Prostate gland (tissue), 2 donors: ENCODE measurements around the gene ZBTB14. TPM values are rescaled to one million over a fixed set of nuclear protein-coding genes. Genes with fewer than 3 reads are reported as not detected.

ENCODE experiments used
- DNase-seq: peaks from one replicate; pipeline ENCODE4 v3.0.0-alpha.2; 2019; ENCODE audit warnings: low spot score
- H3K27ac ChIP-seq, 2 donors: fragments of 200-600 bp; sonication (generic); 2 replicates each; pipeline ENCODE4 v1.5.1; 2017 to 2019
- H3K27me3 ChIP-seq: fragments of 200-600 bp; sonication (generic); replicated peaks from 2 replicates; pipeline ENCODE4 v1.5.1; 2019; ENCODE audit not compliant: insufficient read depth
- H3K36me3 ChIP-seq, 2 donors: fragments of 200-600 bp; sonication (generic); 1 replicate in 1 of 2; 2 replicates in 1 of 2; pipeline versions ENCODE4 v1.5.1 to v1.8.1; 2017 to 2019
- H3K4me1 ChIP-seq: fragments of 200-600 bp; sonication (generic); replicated peaks from 2 replicates; pipeline ENCODE4 v1.5.1; 2019
- H3K4me3 ChIP-seq, 2 donors: fragments of 200-600 bp; sonication (generic); 2 replicates each; pipeline ENCODE4 v1.5.1; 2017 to 2019
- H3K9me3 ChIP-seq: fragments of 200-600 bp; sonication (generic); 2 replicates; pipeline ENCODE4 v1.5.1; 2017
- CTCF ChIP-seq, 4 experiments: fragments of 200-600 bp in 2 of 4; fragments of 450-650 bp in 2 of 4; sonication (generic) in 2 of 4; IDR thresholded peaks; 1 replicate in 3 of 4; 2 replicates in 1 of 4; pipeline ENCODE4 v1.5.1; 2016 to 2019; ENCODE audit warnings: antibody characterized with exemption in 4 of 4, mild to moderate bottlenecking in 2 of 4, moderate library complexity in 2 of 4
- POLR2A ChIP-seq: fragments of 450-650 bp; IDR thresholded peaks from one replicate; pipeline ENCODE4 v1.6.1; 2016; ENCODE audit warnings: antibody characterized with exemption, mild to moderate bottlenecking
- POLR2AphosphoS5 ChIP-seq: sonication (generic); formaldehyde crosslinking; IDR thresholded peaks from one replicate; pipeline ENCODE4 v1.6.1; 2017; ENCODE audit warnings: antibody characterized with exemption
- WGBS: methylation state at CpG from one replicate; pipeline ENCODE4 v1.1.5; 2018; 5-methylcytosine and 5-hydroxymethylcytosine counted together
- intact Hi-C: fragments of 100-400 bp; cut with DNase I; formaldehyde crosslinking; loops from one replicate; pipeline ENCODE4 v1.14.2; 2022
- total RNA-seq, 2 donors: library from RNA; depleted of rRNA; stranded (reverse); fragments of >200 nt; gene quantifications; one replicate each; pipeline ENCODE4 v1.1.0, GENCODE V29; 2016

ZBTB14 gene
- total RNA-seq, 2 donors from 2014 or later: 12.7 to 14.8 TPM

- Histone ChIP-seq H3K27me3 (no peaks in the 10 kb centered on the region), H3K9me3 (no peaks in the 10 kb centered on the region), H3K36me3 (no peaks in the 10 kb centered on the region), H3K4me1 (no peaks in the 10 kb centered on the region), H3K4me3 (no peak overlapping the region), H3K27ac (no peak overlapping the region)
- TF ChIP-seq POLR2A: no peak
- no peak for TF ChIP-seq CTCF (IDR thresholded peaks at IDR 0.05)
- no peak for TF ChIP-seq POLR2AphosphoS5
- DNase-seq: no peak
- intact Hi-C loops: no loop called here
Measured at GRCh38 chr18:5317186-5317585, 21.7 kb upstream of the ZBTB14 start.

- TF ChIP-seq POLR2A (no peak), CTCF (IDR thresholded peaks at IDR 0.05) (no peak), POLR2AphosphoS5 (no peak)
- intact Hi-C loops: no loop called here
- Histone ChIP-seq H3K36me3 (no peaks in the 10 kb centered on the region), H3K4me3 (no peak overlapping the region), H3K4me1 (no peaks in the 10 kb centered on the region), H3K27me3 (no peaks in the 10 kb centered on the region), H3K9me3 (no peaks in the 10 kb centered on the region), H3K27ac (no peak overlapping the region)
- DNase-seq: no peak
- 76% methylated on average over 2 of the region's 2 CpGs for WGBS
Measured at GRCh38 chr18:5315838-5316237, 20.3 kb upstream of the ZBTB14 start.

GRCh38 chr18:5311301-5311989 lies 15.9 kb upstream of the ZBTB14 start:
- no peak overlapping the region for H3K4me3 ChIP-seq
- intact Hi-C loops: no loop called here

GRCh38 chr18:5309888-5310470 lies 14.5 kb upstream of the ZBTB14 start:
- no peak overlapping the region for H3K4me3 ChIP-seq
- H3K36me3 ChIP-seq: no peaks in the 10 kb centered on the region
- DNase-seq: no peak
- intact Hi-C loops: no loop called here
- no peak overlapping the region for H3K27ac ChIP-seq
- H3K4me1 ChIP-seq: no peaks in the 10 kb centered on the region
- H3K27me3 ChIP-seq: no peaks in the 10 kb centered on the region
- H3K9me3 ChIP-seq: no peaks in the 10 kb centered on the region
- TF ChIP-seq POLR2AphosphoS5: no peak
- TF ChIP-seq POLR2A: no peak
- TF ChIP-seq CTCF (IDR thresholded peaks at IDR 0.05): no peak
- 62% methylated on average over 5 of the region's 5 CpGs for WGBS

More at GRCh38 chr18:5311301-5311989, 15.9 kb upstream of the ZBTB14 start:
- H3K9me3 ChIP-seq: no peaks in the 10 kb centered on the region
- WGBS: 7% methylated on average over 6 of the region's 6 CpGs
- DNase-seq: no peak
- H3K27ac ChIP-seq: no peak overlapping the region
- TF ChIP-seq POLR2A (no peak), POLR2AphosphoS5 (no peak), CTCF (IDR thresholded peaks at IDR 0.05) (no peak)
- H3K27me3 ChIP-seq: no peaks in the 10 kb centered on the region
- no peaks in the 10 kb centered on the region for H3K36me3 ChIP-seq
- H3K4me1 ChIP-seq: no peaks in the 10 kb centered on the region

- 89% methylated on average over 2 of the region's 2 CpGs for WGBS
Measured at GRCh38 chr18:5305835-5306234, 10.3 kb upstream of the ZBTB14 start.

More at GRCh38 chr18:5305835-5306234, 10.3 kb upstream of the ZBTB14 start:
- no peaks in the 10 kb centered on the region for H3K9me3 ChIP-seq
- intact Hi-C loops: no loop called here
- no peaks in the 10 kb centered on the region for H3K36me3 ChIP-seq
- no peak overlapping the region for H3K4me3 ChIP-seq
- H3K27ac ChIP-seq: no peak overlapping the region
- DNase-seq: no peak
- H3K27me3 ChIP-seq: no peaks in the 10 kb centered on the region
- H3K4me1 ChIP-seq: no peaks in the 10 kb centered on the region
- TF ChIP-seq CTCF (IDR thresholded peaks at IDR 0.05) (no peak), POLR2AphosphoS5 (no peak), POLR2A (no peak)
